NT2/D1 (cell line): ENCODE results near the gene P2RX6.
"Not testable (repeated sequence)": the region's sequence is repeated elsewhere in the genome, so short reads cannot be mapped to it uniquely, and the experiment has no call there.

ENCODE experiments used
- YY1 ChIP-seq: IDR thresholded peaks from 2 replicates; pipeline ENCODE4 v1.6.1; 2011; ENCODE audit not compliant: insufficient read length, insufficient read depth
- ZNF274 ChIP-seq: IDR thresholded peaks from 2 replicates; pipeline ENCODE4 v1.6.1; 2011; ENCODE audit warnings: mild to moderate bottlenecking, low read depth, low read length

- not testable (repeated sequence) for TF ChIP-seq ZNF274, YY1
Measured at GRCh38 chr22:21048965-21049364, 34.0 kb downstream of the P2RX6 start.
